Frontal cortex (tissue), 4 donors: ENCODE data around the gene ZSWIM1. TPM values are rescaled to one million over a fixed set of nuclear protein-coding genes. Genes with fewer than 3 reads are reported as not detected.

Source experiments
- DNase-seq, 2 donors: peaks; one replicate each; pipeline ENCODE4 v3.0.0; 2012; ENCODE audit warnings: low spot score in 2 of 2
- FAIRE-seq: peaks from 2 replicates; lab custom pipeline; 2012; peaks lifted over from hg19 to GRCh38; lab: Jason Lieb, UNC
- total RNA-seq: library from RNA; depleted of rRNA; stranded (reverse); fragments of >200 nt; gene quantifications from one replicate; pipeline ENCODE4 v1.2.3, GENCODE V29; 2014
- donor health status: control.
- donor health status: control.
- donor health status: control.

ZSWIM1 gene
- total RNA-seq, 1 donor from 2014 or later = 5.3 TPM

- no peak for FAIRE-seq
- DNase-seq = no peak
Observed at GRCh38 chr20:45904583-45905504, 23.8 kb downstream of the ZSWIM1 start.

DNA sequence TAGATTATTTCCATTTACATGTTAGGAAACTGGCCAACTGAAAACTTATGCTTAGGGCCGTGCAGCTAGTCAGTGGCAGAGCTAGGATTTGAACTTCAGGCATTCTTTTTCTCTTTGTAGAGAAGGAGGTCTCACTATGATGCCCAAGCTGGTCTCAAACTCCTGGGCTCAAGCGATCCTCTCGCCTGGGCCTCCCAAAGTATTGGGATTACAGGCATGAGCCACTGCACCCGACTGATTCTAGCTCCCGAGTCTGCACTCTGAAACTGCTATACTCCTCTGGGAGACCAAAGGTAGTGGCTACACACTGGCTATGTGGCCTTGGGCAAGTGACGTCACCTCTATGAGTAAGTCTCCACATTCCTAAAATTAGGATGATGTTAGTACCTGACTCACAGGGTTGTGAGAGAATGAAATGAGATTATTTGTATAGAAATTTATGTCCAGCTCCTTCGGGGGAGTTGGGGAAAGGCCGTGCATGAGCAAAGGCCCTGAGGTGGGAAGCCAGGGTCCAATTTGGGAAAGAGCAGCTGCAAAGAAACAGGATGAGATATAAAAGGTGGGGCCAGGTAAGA lies 24.6 kb downstream of the ZSWIM1 start:
- DNase-seq (no peak), FAIRE-seq (no peak)

GRCh38 chr20:45907219-45907948 lies 26.4 kb downstream of the ZSWIM1 start:
- FAIRE-seq = no peak
- DNase-seq = no peak

GRCh38 chr20:45908084-45908483 lies 27.1 kb downstream of the ZSWIM1 start:
- DNase-seq (no peak), FAIRE-seq (no peak)

GRCh38 chr20:45909336-45909808 lies 28.3 kb downstream of the ZSWIM1 start:
- DNase-seq (no peak), FAIRE-seq (no peak)

DNA sequence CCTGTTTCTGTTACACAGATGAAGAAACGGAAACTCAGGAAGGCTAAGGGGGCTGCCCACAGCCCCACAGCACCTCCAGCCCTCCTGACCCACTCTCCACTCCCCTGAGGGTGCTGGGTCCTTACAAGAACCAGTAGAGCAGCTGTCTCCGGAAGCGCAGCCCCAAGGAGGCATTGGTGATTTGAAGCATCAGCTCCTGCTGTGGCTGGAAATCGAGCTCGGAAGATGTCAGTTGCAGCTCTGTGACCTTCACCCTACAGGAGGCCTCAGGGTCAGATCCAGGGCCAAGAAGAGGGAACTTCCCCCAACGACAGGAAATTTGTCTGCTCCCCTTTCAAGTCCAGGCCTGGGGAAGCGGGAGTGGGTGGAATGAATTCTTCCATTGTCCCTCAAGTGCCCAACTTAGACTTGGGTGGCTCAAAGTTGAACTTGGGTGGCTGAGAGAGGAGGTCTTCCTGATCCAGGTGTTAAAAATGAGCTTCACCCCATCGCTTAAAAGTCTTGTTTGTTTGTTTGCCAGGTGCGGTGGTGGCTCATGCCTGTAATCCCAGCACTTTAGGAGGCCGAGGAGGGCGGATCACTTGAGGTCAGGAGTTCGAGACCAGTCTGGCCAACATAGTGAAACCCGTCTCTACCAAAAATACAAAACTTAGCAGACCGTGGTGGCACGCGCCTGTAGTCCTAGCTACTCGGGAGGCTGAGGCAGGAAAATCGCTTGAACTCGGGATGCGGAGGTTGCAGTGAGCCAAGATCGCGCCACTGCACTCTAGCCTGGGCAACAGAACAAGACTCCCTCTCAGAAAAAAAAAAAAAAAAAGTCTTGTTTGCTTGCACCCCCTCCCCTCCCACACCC lies 29.0 kb downstream of the ZSWIM1 start:
- DNase-seq (no peak), FAIRE-seq (no peak)

- FAIRE-seq (no peak), DNase-seq (peak; percentile 67 to 94)
Observed at GRCh38 chr20:45910670-45911485, 29.9 kb downstream of the ZSWIM1 start.

DNA sequence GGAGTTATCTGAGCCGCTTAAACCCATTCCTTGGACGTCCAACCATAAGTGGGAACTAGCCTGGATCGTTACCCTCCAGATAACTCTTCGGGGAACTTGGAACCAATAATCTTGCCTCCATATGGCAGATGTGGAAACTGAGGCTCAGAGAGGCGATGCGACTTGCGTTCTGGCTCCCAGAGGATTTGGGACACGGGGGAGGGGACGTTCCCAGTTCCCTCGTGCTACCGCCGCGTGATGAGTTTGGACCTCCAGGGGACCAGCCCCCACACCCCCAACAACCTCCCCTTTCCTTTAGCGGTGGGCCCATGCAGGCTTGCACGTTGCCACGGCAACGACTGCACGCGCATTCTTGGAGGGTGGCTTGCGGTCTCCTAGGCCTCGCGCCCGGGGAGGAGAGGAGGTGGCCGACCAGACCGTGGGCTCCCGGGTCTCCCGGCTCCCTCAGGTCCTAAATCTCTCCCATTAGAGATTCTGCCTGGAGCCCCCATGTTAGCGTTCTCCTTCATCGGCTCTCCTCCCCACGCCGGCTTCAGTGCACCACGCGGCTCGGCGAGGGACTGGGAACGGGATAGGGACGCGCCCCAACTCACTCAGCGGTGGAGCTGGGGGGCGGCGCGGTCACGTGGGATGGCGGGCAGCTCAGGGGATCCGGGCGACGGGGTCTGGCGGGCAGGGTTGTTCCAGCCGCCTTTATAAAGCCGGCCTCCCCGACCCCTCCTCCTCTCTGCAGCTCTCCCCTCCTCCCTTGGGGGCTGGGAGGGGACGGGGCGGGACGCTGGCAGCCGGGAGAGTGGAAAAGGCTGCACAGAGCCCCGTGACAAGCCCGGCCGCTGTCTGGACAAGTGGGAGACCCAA lies 30.7 kb downstream of the ZSWIM1 start, which contains the start of gene PLTP:
TSS of gene PLTP (minus strand) at position 670 of the 858 bp plus-strand sequence. CDS start 703 bp downstream, outside the sequence.
- FAIRE-seq (no peak), DNase-seq (peak; percentile 50 to 65)

- no peak for FAIRE-seq
- no peak for DNase-seq
Observed at GRCh38 chr20:45912344-45912682, 31.3 kb downstream of the ZSWIM1 start.

GRCh38 chr20:45913116-45913515 lies 32.1 kb downstream of the ZSWIM1 start:
- no peak for DNase-seq
- no peak for FAIRE-seq

GRCh38 chr20:45917790-45918141 lies 36.7 kb downstream of the ZSWIM1 start:
- DNase-seq = no peak

DNA sequence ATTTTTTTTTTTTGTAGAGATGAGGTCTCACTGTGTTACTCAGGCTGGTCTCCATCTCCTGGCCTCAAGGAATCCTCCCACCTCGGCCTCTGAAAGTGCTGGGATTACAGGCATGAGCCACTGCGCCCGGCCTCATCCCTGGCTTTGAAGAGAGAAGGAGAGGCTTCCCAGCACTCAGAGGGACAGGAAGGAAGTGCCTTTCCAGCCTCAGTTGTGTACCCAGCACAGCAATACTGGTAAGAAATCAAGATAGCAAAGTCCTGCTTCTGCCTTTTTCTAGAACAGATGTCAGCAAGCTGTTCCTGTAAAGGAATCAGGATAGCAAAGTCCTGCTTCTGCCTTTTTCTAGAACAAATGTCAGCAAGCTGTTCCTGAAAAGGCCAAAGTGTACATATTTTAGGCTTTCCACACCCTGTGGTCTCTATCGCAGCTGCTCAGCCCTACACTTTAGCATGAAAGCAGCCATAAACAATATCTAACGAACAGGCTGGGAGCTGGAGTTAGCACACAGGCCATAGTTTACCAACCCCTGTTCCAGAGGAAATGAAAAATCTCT lies 37.2 kb downstream of the ZSWIM1 start:
- no peak for FAIRE-seq
- no peak for DNase-seq

More at GRCh38 chr20:45917790-45918141, 36.7 kb downstream of the ZSWIM1 start:
- FAIRE-seq = no peak

GRCh38 chr20:45918779-45919537 lies 37.9 kb downstream of the ZSWIM1 start:
- FAIRE-seq (no peak), DNase-seq (no peak)

DNA sequence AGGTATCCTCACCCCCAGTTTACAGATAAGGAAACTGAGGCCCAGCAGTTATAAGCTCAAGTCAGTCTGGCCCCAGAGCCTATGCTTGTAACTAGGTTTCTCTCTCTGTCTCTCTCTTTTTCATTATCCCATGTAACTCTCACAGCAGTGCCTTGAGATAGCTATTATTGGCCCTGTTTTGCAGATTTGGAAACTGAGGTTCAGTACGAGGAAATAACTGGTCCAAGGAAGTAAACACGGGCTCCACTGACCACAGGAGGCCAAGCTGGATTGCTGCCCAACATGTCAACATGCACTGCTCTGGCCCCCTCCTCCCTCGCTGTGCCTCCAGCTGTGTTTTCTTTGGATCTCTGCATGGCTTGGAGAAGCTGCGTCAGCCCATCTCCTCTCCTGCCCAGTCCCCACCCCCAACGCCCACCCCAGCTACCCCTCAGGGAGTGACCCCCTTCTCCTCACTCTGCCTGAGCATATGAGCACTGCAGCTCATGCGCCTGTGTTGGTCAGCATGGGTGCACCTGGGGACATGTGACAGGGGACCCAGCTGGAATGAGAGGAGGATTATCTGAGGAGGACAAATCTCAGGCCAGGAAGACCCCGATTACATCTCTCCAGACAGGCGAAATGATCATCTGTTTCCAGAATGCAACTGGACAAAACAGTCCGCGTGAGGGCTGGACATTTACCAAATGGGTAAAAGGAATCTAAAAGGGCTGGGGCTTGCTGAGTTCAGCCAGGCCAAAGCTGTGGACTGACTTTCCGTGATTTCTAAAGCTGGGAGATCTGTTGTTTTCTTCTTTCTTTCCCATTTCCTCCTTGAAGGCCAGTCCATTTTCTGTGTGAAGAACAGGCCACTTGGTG lies 38.7 kb downstream of the ZSWIM1 start:
- FAIRE-seq = no peak
- no peak for DNase-seq

GRCh38 chr20:45920462-45921336 lies 39.7 kb downstream of the ZSWIM1 start:
- no peak for DNase-seq
- FAIRE-seq = no peak
